ENCODE data around the gene SULF2. TPM values are rescaled to one million over a fixed set of nuclear protein-coding genes. Genes with fewer than 3 reads are reported as not detected.

The SULF2 gene
- total and polyA plus RNA-seq, 9 of the 15 experiments (the other 6 are each of a cell fraction or from before 2014, with no cell fraction given), result 0.33 TPM; not detected in 8

GRCh38 chr20:47741669-47742608 is 43.3 kb downstream of the SULF2 start:
- POLR2A ChIA-PET, result interaction anchor here (0.9 to 1.2 kb wide), 2 partner anchors 13 to 17 kb away, joined by 3 to 5 read pairs; no protein-coding TSS in a partner anchor
- intact Hi-C loops (cut with micrococcal nuclease), result no loop called here
- H3K27ac ChIP-seq (ENCODE audit: extremely low read depth, low read depth, low read length), result no peak overlapping the region
- H3K9me1 ChIP-seq (ENCODE audit: control insufficient read depth, insufficient read depth, low read length), result no peaks in the 10 kb centered on the region
- H3K79me2 ChIP-seq (ENCODE audit: control insufficient read depth, insufficient read depth, low read length), result no peaks in the 10 kb centered on the region
- FAIRE-seq (no peak), ATAC-seq (no peak; the same call in 2 of the 3 replicates), DNase-seq (ENCODE audit: extremely low read depth in 1 of 4, low spot score in 3 of 4) (no peak)
- H3K27me3 ChIP-seq (ENCODE audit: control insufficient read depth in 2 of 2, insufficient read depth in 2 of 2, low read length in 2 of 2), result peaks cover 2 to 38% of the 10 kb centered on the region in 2 experiments; a peak in 3 of 5 replicates
- CTCF ChIA-PET (ENCODE audit: low intra/inter-chr PET ratio), result no interaction called here
- under 1% methylated on average over 22 of the region's 22 CpGs for WGBS (ENCODE audit: insufficient coverage, low coverage, missing lambda C conversion rate)
- H3K4me2 ChIP-seq (ENCODE audit: insufficient read depth, low read length), result no peak overlapping the region
- H3K4me1 ChIP-seq (replicated peaks in 1 of 2; ENCODE audit: control insufficient read depth in 2 of 2, insufficient read depth in 2 of 2, low read length in 2 of 2), result no peaks in the 10 kb centered on the region
- H3K36me3 ChIP-seq (ENCODE audit: control insufficient read depth, insufficient read depth, low read length), result no peaks in the 10 kb centered on the region
- no TSS peak for BruUV-seq (replicated peaks)
- no peak overlapping the region for H3K4me3 ChIP-seq
- H2AFZ ChIP-seq (ENCODE audit: low read depth, low read length), result no peak overlapping the region
- in situ Hi-C loops (cut with MboI), result no loop called here
- no peaks in the 10 kb centered on the region; the same call in 1 of the 2 replicates for H4K20me1 ChIP-seq (replicated peaks; ENCODE audit: control insufficient read depth, insufficient read depth, low read length)
- TF ChIP-seq HNRNPUL1 (IDR thresholded peaks at IDR 0.05; ENCODE audit: low read length) (no peak), ZBTB11 (CRISPR knock-in tag; IDR thresholded peaks at IDR 0.05) (peak in 1 of 3 experiments; percentile 58; a peak in 2 of 6 replicates)
- no peaks in the 10 kb centered on the region for H3K9me3 ChIP-seq (replicated peaks; ENCODE audit: control insufficient read depth, insufficient read depth, low read depth, low read length)
- no peak overlapping the region for H3K9ac ChIP-seq (ENCODE audit: insufficient read depth in 1 of 2, low read depth in 2 of 2, low read length in 2 of 2)
